Measurements from ENCODE around the gene CCDC57.

GRCh38 chr17:82058855-82059249 lies 153.8 kb downstream of the CCDC57 start:
- TF ChIP-seq CTCF (IDR thresholded peaks at IDR 0.05) (no peak), POLR2A (IDR thresholded peaks at IDR 0.05) (no peak)

All from right lobe of liver (tissue), 4 donors.